Psoas muscle (tissue), 8 donors: ENCODE results near the gene THADA. TPM values are rescaled to one million over a fixed set of nuclear protein-coding genes. Genes with fewer than 3 reads are reported as not detected.

Source experiments
- ATAC-seq, 4 donors: fragments of 200-7000 bp; cut with Tn5 transposase; one replicate each; pipeline ENCODE4 v1.9.1; 2020; ENCODE audit warnings: moderate library complexity in 3 of 4, mild to moderate bottlenecking in 2 of 4
- DNase-seq, 2 donors: peaks; one replicate each; pipeline ENCODE4 v3.0.0-alpha.2; 2020
- H3K27ac ChIP-seq: fragments of 200-600 bp; one replicate; pipeline ENCODE4 v1.8.0; 2022
- H3K27me3 ChIP-seq, 3 donors: fragments of 200-600 bp in 1 of 3; one replicate each; pipeline versions ENCODE4 v1.6.1 to v1.8.0; 2013 to 2022; ENCODE audit warnings: low read length in 2 of 3, mild to moderate bottlenecking in 2 of 3, moderate library complexity in 1 of 3; ENCODE audit not compliant: insufficient read depth in 3 of 3
- H3K36me3 ChIP-seq, 2 donors: fragments of 200-600 bp in 1 of 2; one replicate each; pipeline versions ENCODE4 v1.6.1 to v1.8.0; 2013 to 2022; ENCODE audit warnings: low read depth in 1 of 2, mild to moderate bottlenecking in 1 of 2, moderate library complexity in 1 of 2; ENCODE audit not compliant: insufficient read depth in 1 of 2
- H3K4me1 ChIP-seq: fragments of 200-600 bp; one replicate; pipeline ENCODE4 v1.8.0; 2022
- H3K4me3 ChIP-seq: fragments of 200-600 bp; one replicate; pipeline ENCODE4 v1.8.0; 2022; ENCODE audit warnings: mild to moderate bottlenecking
- H3K9me3 ChIP-seq: fragments of 200-600 bp; one replicate; pipeline ENCODE4 v1.8.0; 2022
- CTCF ChIP-seq: fragments of 200-600 bp; IDR thresholded peaks from one replicate; pipeline ENCODE4 v1.8.0; 2022; ENCODE audit warnings: antibody characterized with exemption
- WGBS, 3 donors: extraction: QIAGEN DNeasy Blood & Tissue Kit; methylation state at CpG; one replicate each; pipeline versions ENCODE4 v1.1.6 to v1.1.7; 2013; 5-methylcytosine and 5-hydroxymethylcytosine counted together
- intact Hi-C, 2 donors: fragments of 100-400 bp; cut with DNase I; formaldehyde crosslinking; loops; one replicate each; pipeline versions ENCODE4 v1.11.0 to v1.14.2; 2022
- polyA plus RNA-seq, 3 donors: library from polyadenylated mRNA; stranded (reverse); fragments of 200-250 nt; gene quantifications; one replicate each; pipeline ENCODE4 v1.2.3, GENCODE V29; 2013
- total RNA-seq, 4 donors: library from RNA; stranded (reverse); fragmentation: NEBNext Ultra II Directional in 2 of 4; extraction: Animal tissue kit (Norgen Biotek cat#: 25700) in 2 of 4; gene quantifications; one replicate each; pipeline versions ENCODE4 v1.2.1 to v1.2.4, GENCODE V29; 2021 to 2023
- donor health status: healthy with polysubstance abuse.
- donor health status: DM: no; HTN: no; CAD: no; lungs with moderate emphysema.
- donor health status: Bipolar disorder and iron deficiency.
- donor health status: healthy.
- donor health status: DM: yes; HTN: yes; CAD: no.
- donor health status: DM: no; HTN: no; CAD: no.
- donor health status: DM: no; HTN: no; CAD: no.
- donor health status: DM: yes; HTN: yes; CAD: no.

Gene THADA
- total and polyA plus RNA-seq, 7 donors = 8.1 to 17.4 (median 11.6) TPM

- WGBS, 3 donors = 74 to 81% (median 76%) methylated on average over 10 of the region's 10 CpGs
- ATAC-seq (peak in 2 of 4 donors; percentile 59 to 63), DNase-seq (no peak)
- no peak for TF ChIP-seq CTCF
- no peak overlapping the region for H3K4me3 ChIP-seq
- H3K27ac ChIP-seq = peak overlapping the region; percentile 25
- intact Hi-C loops = no loop called here
- H3K27me3 ChIP-seq = no peaks in the 10 kb centered on the region
- no peaks in the 10 kb centered on the region for H3K9me3 ChIP-seq
- H3K4me1 ChIP-seq = no peaks in the 10 kb centered on the region
- peaks cover 0 to 6% of the 10 kb centered on the region in 2 donors for H3K36me3 ChIP-seq
Measured at GRCh38 chr2:43444989-43445645, 150.7 kb downstream of the THADA start.

GRCh38 chr2:43443282-43443681 is 152.6 kb downstream of the THADA start:
- Histone ChIP-seq H3K27me3 (no peaks in the 10 kb centered on the region), H3K36me3 (peaks cover 0 to 6% of the 10 kb centered on the region in 2 donors), H3K27ac (no peak overlapping the region), H3K4me3 (no peak overlapping the region), H3K4me1 (no peaks in the 10 kb centered on the region), H3K9me3 (no peaks in the 10 kb centered on the region)
- ATAC-seq (no peak), DNase-seq (no peak)
- 90 to 91% (median 90%) methylated on average over 4 of the region's 4 CpGs for WGBS, 3 donors
- intact Hi-C loops = no loop called here
- TF ChIP-seq CTCF = no peak

DNA sequence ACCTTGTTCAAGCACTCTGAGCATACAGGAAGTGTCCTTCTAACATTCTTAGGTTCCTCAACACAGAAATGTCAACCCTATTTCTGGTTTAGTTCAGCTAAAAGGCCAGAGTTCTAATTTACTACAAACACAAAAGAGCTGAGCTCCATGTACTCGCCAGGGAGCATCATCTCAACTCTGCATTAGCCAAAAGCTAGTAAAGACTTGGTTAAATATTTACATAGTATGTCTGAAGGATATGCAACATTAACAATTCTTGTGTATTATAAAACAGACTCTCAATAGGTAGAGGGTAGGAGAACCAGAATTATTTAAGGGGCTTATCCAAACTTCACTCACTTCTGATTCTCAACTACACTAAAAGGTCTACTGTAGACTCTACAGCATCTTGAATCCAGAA is 154.6 kb downstream of the THADA start:
- Histone ChIP-seq H3K36me3 (peaks cover 0 to 1% of the 10 kb centered on the region in 2 donors), H3K9me3 (no peaks in the 10 kb centered on the region), H3K4me1 (no peaks in the 10 kb centered on the region), H3K27ac (no peak overlapping the region), H3K27me3 (no peaks in the 10 kb centered on the region), H3K4me3 (no peak overlapping the region)
- WGBS, 3 donors = 91 to 100% (median 94%) methylated on average over 1 of the region's 1 CpG
- no peak for TF ChIP-seq CTCF
- intact Hi-C loops = loop anchor here in 1 of 2 donors (2.0 kb wide), 1 partner anchor 26 kb away; no protein-coding TSS in a partner anchor
- ATAC-seq (no peak), DNase-seq (no peak)

- no peak overlapping the region for H3K4me3 ChIP-seq
- no peaks in the 10 kb centered on the region for H3K27me3 ChIP-seq
- intact Hi-C loops = no loop called here
- H3K9me3 ChIP-seq = no peaks in the 10 kb centered on the region
- no peaks in the 10 kb centered on the region for H3K36me3 ChIP-seq
- no peak for TF ChIP-seq CTCF
- ATAC-seq (no peak), DNase-seq (no peak)
- WGBS, 3 donors = 89 to 92% (median 92%) methylated on average over 7 of the region's 7 CpGs
- H3K27ac ChIP-seq = no peak overlapping the region
- H3K4me1 ChIP-seq = no peaks in the 10 kb centered on the region
Measured at GRCh38 chr2:43438858-43439655, 156.8 kb downstream of the THADA start.
